Calu3 (cell line): Measurements from ENCODE around the gene SEC24C. TPM values are rescaled to one million over a fixed set of nuclear protein-coding genes. Genes with fewer than 3 reads are reported as not detected.

ENCODE experiments used
- BruUV-seq: library from RNA; stranded (reverse); fragments of 400-500 nt; replicated peaks from 2 replicates; lab custom pipeline; 2021; lab: Mats Ljungman, UMichigan
- CTCF ChIA-PET: fragments of 300-600 bp; sonication (Branson Sonifier 250); formaldehyde crosslinking; loops from one replicate; lab custom pipeline; 2022; ENCODE audit warnings: antibody characterized with exemption; lab: Charles Lee
- DNase-seq: peaks from one replicate; pipeline ENCODE4 v3.0.0; 2022
- H3K27ac Mint-ChIP-seq: one replicate; pipeline ENCODE4 v1.8.0; 2022; ENCODE audit warnings: mixed read lengths; ENCODE audit not compliant: unreplicated experiment
- H3K27me3 Mint-ChIP-seq: one replicate; pipeline ENCODE4 v1.8.0; 2022; ENCODE audit warnings: mixed read lengths; ENCODE audit not compliant: unreplicated experiment
- H3K36me3 Mint-ChIP-seq: one replicate; pipeline ENCODE4 v1.8.0; 2022; ENCODE audit warnings: mild to moderate bottlenecking, moderate library complexity, mixed read lengths; ENCODE audit not compliant: insufficient read depth, unreplicated experiment
- H3K4me1 Mint-ChIP-seq: one replicate; pipeline ENCODE4 v1.8.0; 2022; ENCODE audit warnings: mild to moderate bottlenecking, low read depth, mixed read lengths; ENCODE audit not compliant: unreplicated experiment
- H3K4me3 Mint-ChIP-seq: one replicate; pipeline ENCODE4 v1.8.0; 2022; ENCODE audit warnings: mild to moderate bottlenecking, low read depth, moderate library complexity, mixed read lengths; ENCODE audit not compliant: unreplicated experiment
- H3K9me3 Mint-ChIP-seq: one replicate; pipeline ENCODE4 v1.8.0; 2022; ENCODE audit warnings: low read depth, mixed read lengths; ENCODE audit not compliant: unreplicated experiment
- CTCF ChIP-seq: fragments of 200-600 bp; IDR thresholded peaks from one replicate; pipeline ENCODE4 v1.8.0; 2022; ENCODE audit warnings: antibody characterized with exemption; ENCODE audit not compliant: unreplicated experiment
- intact Hi-C: fragments of 100-400 bp; cut with micrococcal nuclease; formaldehyde crosslinking; loops from one replicate; pipeline ENCODE4 v1.10.0; 2022; ENCODE audit not compliant: unreplicated experiment
- total RNA-seq: library from RNA; stranded (reverse); gene quantifications from 2 replicates; pipeline ENCODE4 v1.2.3, GENCODE V29; 2022

Gene SEC24C
- total RNA-seq, 1 experiment from 2014 or later = 91.7 TPM

- no peaks in the 10 kb centered on the region for H3K9me3 Mint-ChIP-seq
- intact Hi-C loops = no loop called here
- peak overlapping the region; percentile 95 for H3K4me3 Mint-ChIP-seq
- no peak overlapping the region for H3K27ac Mint-ChIP-seq
- H3K36me3 Mint-ChIP-seq = peaks cover 30% of the 10 kb centered on the region
- DNase-seq = no peak
- TF ChIP-seq CTCF = no peak
- CTCF ChIA-PET = interaction anchor here (1.7 kb wide), 1 partner anchor 12 kb away, joined by 10 read pairs; the partner anchor contains the start of gene SEC24C
- H3K4me1 Mint-ChIP-seq = no peaks in the 10 kb centered on the region
- no peaks in the 10 kb centered on the region for H3K27me3 Mint-ChIP-seq
- BruUV-seq = no TSS peak
Observed at GRCh38 chr10:73731588-73732375, 12.4 kb upstream of the SEC24C start.

GRCh38 chr10:73732426-73732825 is 11.7 kb upstream of the SEC24C start:
- no peak for DNase-seq
- Mint-ChIP-seq H3K27me3 (no peaks in the 10 kb centered on the region), H3K4me1 (no peaks in the 10 kb centered on the region), H3K9me3 (no peaks in the 10 kb centered on the region), H3K27ac (no peak overlapping the region), H3K36me3 (peaks cover 30% of the 10 kb centered on the region), H3K4me3 (peak overlapping the region; percentile 32)
- TF ChIP-seq CTCF = no peak
- BruUV-seq = no TSS peak
- intact Hi-C loops = no loop called here
- CTCF ChIA-PET = no interaction called here

GRCh38 chr10:73732931-73733623 is 11.1 kb upstream of the SEC24C start:
- Mint-ChIP-seq H3K36me3 (peaks cover 30% of the 10 kb centered on the region), H3K4me3 (no peak overlapping the region), H3K27ac (no peak overlapping the region), H3K4me1 (no peaks in the 10 kb centered on the region), H3K27me3 (no peaks in the 10 kb centered on the region), H3K9me3 (no peaks in the 10 kb centered on the region)
- intact Hi-C loops = no loop called here
- CTCF ChIA-PET = no interaction called here
- no peak for DNase-seq
- no peak for TF ChIP-seq CTCF
- no TSS peak for BruUV-seq

- DNase-seq = no peak
- Mint-ChIP-seq H3K4me1 (no peaks in the 10 kb centered on the region), H3K27ac (no peak overlapping the region), H3K27me3 (no peaks in the 10 kb centered on the region), H3K36me3 (peaks cover 27% of the 10 kb centered on the region), H3K4me3 (no peak overlapping the region), H3K9me3 (no peaks in the 10 kb centered on the region)
- TF ChIP-seq CTCF = no peak
- CTCF ChIA-PET = interaction anchor here (0.5 kb wide), 1 partner anchor 21 kb away, joined by 4 read pairs; no protein-coding TSS in a partner anchor
- no TSS peak for BruUV-seq
- intact Hi-C loops = no loop called here
Observed at GRCh38 chr10:73734028-73734720, 10.0 kb upstream of the SEC24C start.
